Measurements from ENCODE around the gene ASB9.
"Not testable (repeated sequence)": the region's sequence is repeated elsewhere in the genome, so short reads cannot be mapped to it uniquely, and the experiment has no call there.

Gene ASB9

GRCh38 chrX:15269618-15270521 is at the start of gene ASB9:
Gene ASB9, minus strand, starts transcription at chrX:15270083. Its CDS starts 209 bp downstream, at chrX:15269874.
- no peak for DNase-seq

- no peak for DNase-seq
Observed at GRCh38 chrX:15319075-15319474, 49.2 kb upstream of the ASB9 start.

DNA sequence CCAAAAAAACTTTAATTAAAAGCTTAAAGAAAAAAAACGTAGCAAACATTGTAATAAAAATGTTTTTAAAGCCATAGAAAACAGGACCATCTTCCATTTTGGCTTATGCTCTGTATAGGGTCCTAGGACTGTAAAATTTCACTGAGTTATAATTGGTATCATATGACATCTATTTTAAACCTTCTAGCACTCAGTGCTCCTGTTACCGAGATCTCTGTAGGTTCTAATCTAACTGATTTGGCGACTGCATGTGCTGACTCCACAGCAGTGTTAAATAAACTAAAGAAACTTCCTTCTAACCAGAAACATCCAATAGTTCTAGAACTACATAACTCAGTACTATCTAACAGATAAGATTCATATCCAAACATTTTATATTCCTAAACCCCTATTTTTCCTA is 45.6 kb upstream of the ASB9 start, which contains the start of gene ASB11:
ASB11 (minus strand) TSS at position 132 of the 400 bp plus-strand sequence; CDS start at position 97, 35 bp downstream.
- no peak for DNase-seq

DNA sequence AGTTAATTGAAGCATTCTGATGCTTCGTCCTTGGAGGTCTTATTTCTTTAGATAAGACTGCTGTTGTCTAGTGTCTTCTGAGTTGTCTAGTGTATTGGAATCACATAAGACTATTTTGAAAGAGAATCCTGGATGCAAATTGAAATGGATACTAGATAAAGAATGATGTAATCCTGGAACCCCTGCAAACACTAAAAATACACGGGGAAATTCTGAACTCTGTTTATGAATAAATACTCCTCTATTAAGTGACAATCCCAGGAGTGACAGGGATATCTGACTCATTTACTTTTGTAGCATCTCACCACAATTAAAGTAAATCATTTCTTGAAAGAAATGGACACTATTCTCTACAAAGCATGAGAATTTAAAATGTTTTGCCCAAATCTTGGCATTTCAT is 44.6 kb upstream of the ASB9 start:
- no peak for DNase-seq

DNA sequence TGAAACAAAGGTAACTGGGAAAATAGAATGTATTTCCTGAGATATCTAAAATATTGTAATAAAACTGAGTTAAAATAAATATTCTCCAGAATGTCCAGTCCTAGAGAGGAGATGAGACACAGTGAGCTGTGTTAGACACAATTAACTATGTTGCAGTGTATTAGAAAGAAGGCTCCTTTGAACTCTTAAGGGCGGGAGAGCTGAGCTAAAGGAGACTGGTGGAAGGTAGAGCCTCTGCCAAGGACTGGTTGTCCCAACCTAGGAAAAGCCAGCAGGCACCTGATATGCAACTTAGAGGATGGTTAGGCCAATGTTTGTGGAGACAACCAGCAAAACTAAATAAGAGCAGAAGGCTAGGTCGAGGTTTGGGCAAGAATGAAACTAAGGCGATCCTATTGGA is 41.2 kb upstream of the ASB9 start:
- no peak for DNase-seq

DNA sequence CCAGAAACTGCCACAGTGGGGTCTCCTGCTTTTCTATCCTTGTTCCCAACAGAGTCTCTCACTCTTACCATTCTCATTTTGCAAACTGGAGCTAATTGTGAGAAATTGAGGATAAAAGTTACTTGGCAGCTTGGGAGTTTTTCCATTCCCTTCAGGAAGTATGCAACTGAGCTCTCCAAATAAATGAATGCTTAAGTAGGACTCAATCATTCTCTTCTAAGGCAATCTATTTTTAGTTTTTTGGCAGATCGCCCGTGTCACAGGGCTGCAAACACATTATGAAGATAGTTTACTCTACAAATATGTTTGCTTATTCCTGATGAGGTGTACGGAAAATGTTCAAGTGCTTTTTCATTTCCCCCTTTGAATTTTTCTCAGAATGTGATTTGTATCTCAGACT is 40.2 kb upstream of the ASB9 start:
- DNase-seq: no peak

DNA sequence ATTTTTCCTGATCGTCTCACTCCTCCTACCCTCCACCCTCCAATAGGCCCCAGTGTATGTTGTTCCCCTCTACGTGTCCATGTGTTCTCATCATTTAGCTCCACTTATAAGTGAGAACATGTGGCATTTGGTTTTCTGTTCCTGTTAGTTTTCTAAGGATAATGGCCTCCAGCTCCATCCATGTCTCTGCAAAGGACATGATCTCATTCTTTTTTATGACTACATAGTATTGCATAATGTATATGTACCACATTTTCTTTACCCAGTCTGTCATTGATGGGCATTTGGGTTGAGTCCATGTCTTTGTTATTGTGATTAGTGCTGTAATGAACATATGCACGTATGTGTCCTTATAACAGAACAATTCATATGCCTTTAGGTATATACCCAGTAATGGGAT is 36.0 kb upstream of the ASB9 start:
- not testable (repeated sequence) for DNase-seq

DNA sequence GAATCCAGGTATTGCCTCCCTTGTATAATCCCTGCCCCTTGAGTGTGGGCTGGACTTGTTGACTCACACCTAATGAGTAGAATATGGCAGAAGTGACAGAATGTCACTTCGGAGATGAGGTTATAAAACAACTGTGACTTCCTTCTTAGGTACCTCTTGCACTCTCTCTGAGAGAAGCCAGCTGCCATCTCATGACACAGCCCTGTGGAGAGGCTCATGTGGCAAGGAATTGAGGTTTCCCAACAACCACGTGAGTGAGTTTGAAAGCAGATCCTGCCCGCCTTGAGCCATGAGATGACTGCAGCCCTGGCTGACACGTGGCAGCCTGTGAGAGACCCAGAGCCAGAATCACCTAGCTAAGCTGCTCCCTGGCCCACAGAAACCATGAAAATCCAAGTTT is 32.0 kb upstream of the ASB9 start:
- no peak for DNase-seq

- DNase-seq: no peak
Observed at GRCh38 chrX:15299941-15300851, 30.3 kb upstream of the ASB9 start.

DNA sequence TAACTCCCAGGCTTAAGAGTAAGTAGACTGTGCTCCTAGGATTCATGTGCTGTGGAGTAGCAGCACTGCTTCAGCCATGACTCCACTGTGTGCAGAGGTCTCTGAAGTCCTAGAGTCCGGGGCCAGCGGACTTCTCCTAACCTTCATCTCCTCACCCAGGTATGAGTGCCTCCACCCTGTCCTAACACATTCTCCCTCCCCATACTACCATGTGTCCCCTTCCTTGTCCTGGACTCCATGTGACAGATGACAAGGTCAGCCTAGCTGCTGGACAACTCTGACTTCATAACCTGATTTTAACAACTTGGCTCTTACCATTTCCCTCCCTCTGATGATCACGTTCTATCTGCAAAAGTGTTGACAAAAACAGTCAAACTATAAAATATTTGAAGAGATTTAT is 28.9 kb upstream of the ASB9 start:
- no peak for DNase-seq

GRCh38 chrX:15298201-15298600 is 28.3 kb upstream of the ASB9 start:
- DNase-seq: no peak

DNA sequence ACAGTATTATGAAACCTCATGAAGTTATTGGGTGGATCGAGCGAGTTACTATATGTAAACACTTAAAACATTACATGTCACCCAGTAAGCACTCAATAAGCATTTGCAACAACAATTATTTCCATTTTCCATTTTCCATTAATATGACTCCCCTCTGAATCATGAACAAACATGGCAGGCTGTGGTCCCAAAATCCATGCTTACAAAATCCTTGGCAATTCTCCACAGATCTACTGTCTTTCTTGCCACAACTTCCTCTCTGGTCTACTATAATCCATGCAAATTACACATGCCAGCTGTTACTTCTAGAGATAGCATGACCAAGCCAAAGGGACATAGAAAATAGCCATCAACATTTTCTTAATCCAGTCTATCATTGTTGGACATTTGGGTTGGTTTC is 23.6 kb upstream of the ASB9 start:
- no peak for DNase-seq

DNA sequence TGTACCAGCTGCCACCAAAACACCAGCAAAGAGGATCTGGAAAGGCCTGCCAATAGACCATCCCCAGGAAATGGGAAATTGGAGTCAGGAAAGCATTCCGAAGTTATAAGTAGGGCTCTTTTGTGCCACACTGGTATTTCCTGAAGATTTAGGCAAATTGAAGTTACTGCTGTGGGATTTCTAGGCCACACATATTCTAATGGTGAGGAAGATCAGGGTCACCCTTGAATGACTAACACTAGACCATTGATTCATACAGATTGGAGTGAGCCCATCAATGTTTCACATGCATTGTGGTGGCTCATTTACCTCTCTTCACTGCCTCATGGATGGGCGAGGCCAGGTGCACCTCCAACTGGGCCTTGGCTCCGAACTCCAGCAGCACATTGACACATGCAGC is 23.0 kb upstream of the ASB9 start:
- DNase-seq: no peak

DNA sequence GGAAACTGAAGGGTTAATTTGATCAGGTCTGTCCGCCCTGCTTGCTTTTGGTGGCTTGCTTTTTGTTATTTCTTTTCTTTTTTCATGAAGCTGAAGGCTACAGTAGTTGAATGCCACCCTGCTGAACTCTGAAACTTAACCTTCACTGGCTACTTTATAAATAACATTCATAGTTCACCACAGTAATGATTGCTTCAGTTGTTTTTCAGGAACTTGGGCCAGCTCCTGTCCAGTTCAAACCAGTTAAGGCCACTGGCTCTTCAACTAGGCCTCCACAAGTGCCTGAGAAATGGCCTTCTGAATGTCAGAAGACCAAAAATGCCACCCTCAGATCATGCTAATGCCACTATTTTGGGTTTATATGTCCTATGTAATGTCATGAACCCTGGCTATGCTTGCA is 7.7 kb upstream of the ASB9 start:
- no peak for DNase-seq

GRCh38 chrX:15274946-15275345 is 5.1 kb upstream of the ASB9 start:
- no peak for DNase-seq

- not testable (repeated sequence) for DNase-seq
Observed at GRCh38 chrX:15273275-15273674, 3.4 kb upstream of the ASB9 start.

DNA sequence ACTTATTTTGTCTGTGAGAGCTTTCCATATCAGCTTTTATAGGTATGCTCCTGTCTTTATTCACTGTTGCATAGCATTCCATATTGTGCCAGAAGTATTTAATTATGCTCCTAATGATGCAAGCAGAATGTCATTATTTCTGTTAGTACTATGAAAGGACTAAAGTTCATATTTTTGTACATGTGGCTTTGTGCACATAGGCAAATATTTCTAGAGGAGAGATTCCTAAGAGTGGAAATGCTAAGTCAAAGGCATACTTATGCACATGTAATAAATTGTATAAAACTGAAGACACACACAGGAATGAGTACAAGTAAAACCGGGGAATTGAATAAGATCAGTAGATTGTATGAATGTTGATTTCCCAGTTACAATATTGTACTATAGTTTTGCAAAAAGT is 1.9 kb upstream of the ASB9 start:
- no peak for DNase-seq

DNA sequence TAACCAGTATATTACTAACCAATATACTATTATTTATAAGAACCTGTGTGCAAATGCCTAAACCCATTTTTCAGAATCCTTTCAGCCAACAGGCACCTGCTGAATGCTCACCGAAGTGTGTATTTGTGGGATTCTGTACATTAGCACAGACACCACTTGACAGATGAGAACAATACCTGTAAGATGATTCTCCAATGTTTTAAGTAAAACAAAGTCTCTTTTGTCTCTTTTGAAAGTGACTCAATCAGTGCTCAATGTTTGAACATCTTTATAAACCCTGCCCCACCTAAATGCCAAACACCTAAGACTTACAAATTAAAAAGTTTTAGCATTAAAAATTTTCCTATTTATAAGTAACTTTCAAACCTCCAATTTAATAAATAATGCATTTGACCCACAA is 763 bp downstream of the ASB9 start:
- no peak for DNase-seq

DNA sequence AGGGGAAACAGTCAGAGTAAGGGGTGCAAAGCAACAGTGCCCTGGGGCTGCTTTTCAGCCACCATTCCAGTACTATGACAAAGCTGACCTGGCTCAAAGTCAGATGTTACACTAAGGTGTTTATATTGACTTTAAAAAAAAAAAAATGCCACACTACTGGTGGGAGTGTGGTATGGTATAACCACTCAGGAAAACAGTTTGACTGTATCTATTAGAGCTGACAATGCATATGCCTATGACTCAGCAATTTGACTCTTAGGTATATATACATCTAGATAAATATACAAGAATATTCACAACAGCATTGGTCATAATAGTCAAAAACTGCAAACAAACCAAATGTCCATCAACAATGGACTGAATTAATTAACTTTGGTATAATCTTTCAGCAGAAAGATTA is 15.0 kb downstream of the ASB9 start:
- no peak for DNase-seq

DNA sequence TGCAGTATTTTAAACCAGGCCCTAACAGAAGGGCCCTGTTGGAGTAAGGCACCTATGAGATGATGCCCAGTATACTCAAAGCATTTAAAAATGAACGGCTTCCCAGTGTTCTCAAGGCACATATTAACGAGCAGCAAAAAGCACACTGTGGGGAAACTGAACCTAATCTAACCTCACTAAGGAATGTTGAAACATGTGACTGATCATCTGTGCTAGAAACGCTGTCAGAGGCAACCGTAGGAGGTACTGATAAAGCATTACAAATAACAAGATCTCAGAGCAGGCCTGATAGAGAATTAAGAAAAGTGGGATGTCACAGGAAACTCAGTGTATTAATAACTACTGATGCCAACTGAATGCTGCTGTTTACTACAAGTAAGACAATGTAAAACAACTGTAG is 24.0 kb downstream of the ASB9 start:
- DNase-seq: no peak

- DNase-seq: no peak
Observed at GRCh38 chrX:15244421-15244820, 25.5 kb downstream of the ASB9 start.

DNA sequence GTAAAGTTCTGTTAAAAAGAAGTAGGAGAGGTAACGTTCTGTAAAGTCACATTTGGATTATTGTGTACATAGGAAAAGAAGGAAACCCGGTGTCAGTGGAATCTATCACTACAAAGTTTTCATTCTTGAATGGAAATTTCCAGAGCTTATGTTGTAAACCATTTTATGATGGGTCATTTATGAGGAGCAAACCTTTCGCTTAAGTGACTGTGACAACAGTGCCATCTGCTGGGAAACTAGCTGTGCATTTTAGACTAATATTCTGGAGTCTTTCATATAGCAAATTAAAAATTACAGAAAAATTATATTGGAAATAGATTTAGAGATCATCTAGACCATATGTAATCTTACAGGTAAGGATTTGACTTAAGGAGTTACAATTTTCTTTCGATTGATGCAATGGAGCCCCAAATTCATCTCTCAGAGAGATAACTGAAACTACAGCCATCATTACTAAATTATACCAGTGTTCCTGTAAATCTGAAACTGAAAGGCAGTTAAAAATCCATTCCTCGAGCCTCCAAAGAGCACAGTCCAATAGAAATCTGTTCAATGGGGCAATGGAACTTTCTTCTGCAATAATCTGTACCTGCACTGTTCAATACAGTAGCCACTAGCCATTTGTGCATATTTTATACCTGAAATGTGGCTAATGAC is 26.9 kb downstream of the ASB9 start:
- DNase-seq: peak; percentile 9

GRCh38 chrX:15241301-15241700 is 28.6 kb downstream of the ASB9 start:
- DNase-seq: no peak
